GM23248 (cell line): Measurements from ENCODE around the gene TIMM23.

Experiments
- EZH2 ChIP-seq: fragments of 200-600 bp; sonication (generic); IDR thresholded peaks from 2 replicates; pipeline ENCODE4 v1.6.1; 2018; ENCODE audit warnings: antibody characterized with exemption, mild to moderate bottlenecking; ENCODE audit not compliant: insufficient read depth, poor library complexity, severe bottlenecking
- EZH2phosphoT487 ChIP-seq: fragments of 200-600 bp; sonication (generic); IDR thresholded peaks from 2 replicates; pipeline ENCODE4 v1.6.1; 2018; ENCODE audit warnings: antibody characterized with exemption, moderate library complexity, mild to moderate bottlenecking, low read depth; ENCODE audit not compliant: insufficient read depth

- TF ChIP-seq EZH2: no peak
- no peak for TF ChIP-seq EZH2phosphoT487
Measured at GRCh38 chr10:46024948-46025347, 52.7 kb downstream of the TIMM23 start.
